NOMO-1 treated with dmso at 0.1 percent for 144 hours (cell line): Measurements from ENCODE around the gene TBC1D22A.
"Not testable (repeated sequence)": the region's sequence is repeated elsewhere in the genome, so short reads cannot be mapped to it uniquely, and the experiment has no call there.

ENCODE experiments used
- DNase-seq: peaks from one replicate; lab custom pipeline; 2025; ENCODE audit not compliant: unreplicated experiment; lab: John Stamatoyannopoulos, UW

TBC1D22A gene

DNA sequence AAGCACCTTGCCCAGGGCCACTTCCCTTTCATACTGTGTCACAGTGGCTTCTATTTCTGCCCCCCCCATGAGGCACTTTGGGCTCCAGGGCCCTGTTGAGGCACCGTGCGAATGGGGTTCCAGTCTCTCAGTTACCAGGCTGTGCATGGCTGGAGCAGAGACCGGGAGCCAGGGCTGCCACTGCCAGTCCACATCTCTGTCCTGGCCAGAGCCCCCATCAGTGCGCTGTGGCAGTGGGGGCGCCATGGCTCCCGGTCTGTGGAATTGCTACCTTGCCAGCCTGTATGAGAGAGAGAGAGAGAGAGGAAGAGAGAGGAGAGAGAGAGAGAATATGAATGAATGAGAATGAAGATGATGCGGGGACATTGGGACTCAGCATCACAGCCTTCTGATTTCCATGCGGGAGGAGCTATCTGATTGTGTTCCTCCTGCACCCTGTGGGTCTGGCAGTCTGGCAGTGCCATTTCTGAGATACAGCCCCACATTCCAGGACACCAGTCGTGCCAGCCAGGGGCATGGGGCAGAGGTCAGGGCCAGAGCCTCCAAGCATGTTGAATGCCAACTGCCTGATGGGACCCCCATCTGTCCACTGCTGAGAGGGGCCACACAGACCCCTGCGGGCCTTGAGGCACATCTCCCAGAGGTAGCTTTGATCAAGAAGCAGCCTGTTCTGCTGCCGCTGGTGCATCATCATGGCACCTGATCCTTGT is 279.8 kb downstream of the TBC1D22A start:
- DNase-seq = no peak

DNA sequence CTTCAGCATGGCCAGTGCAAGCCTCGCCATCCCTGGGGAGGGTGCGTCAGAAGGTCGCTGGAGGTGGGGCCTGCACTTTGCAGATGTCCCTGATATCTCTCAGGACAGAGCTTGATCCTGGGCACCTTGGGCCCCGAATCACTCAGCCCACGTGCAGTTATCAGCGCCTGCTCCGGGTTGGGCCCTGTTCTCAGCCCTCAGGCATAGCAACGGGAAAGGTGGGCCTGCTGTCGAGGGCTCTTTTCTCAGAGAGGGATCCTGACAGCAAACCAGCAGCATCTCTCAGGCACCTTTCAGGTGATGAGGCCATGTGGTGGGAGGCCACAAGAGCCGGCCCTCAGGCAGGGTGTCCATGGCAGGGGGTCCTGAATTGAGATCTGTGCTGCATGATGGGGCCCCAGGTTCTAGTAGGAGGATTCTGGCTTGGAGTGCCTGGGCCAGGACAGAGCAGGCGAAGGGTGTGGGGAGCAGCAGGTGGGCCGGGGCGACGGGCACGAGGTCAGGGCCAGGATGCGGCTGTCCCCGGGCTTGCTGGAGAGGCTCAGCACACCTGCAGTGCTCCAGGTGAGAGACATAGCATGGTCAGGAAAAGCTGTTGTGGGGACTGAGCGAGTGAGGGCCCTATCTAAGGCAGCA is 280.5 kb downstream of the TBC1D22A start:
- no peak for DNase-seq

- DNase-seq = peak; percentile 51
These were observed 281.6 kb downstream of the TBC1D22A start for GRCh38 chr22:47043835-47044721.

DNA sequence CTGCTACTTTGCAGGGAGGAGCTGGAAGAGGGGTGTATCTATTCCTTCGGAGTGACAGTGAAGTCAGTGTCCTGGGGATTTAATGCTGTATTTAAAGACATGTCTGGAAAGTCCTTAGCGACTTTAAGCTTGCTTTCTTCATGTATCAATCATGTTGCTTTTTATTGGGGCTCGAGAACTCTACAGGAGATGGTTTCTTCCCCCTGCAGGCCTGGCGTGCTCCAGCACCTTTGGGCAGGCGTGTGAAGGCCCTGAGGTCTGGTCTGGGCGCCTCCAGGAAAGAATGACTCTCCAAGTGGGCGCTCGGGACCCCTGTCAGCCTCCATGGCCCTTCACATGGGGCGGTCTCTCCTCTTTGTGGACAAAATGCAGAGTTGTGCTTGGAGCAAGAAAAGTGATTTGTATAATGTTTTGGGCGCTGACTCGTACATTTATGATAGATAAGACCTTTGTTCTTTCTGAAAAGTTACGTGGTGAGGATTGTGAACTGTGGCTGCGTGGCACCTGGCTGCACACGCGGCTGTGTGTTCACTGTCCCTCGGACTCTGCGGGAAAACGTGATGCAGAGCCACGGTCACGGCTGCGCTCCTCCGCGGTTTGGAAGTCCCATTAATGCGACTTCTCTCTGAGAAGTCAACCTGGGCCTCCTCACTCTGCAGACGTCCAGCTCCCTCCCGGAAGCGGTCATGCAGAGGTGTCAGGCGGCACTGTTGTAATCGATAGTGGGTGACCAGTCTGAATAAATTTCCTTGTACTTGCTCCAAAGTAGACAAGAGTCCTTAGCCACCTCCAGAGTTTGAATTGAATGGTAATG is 282.5 kb downstream of the TBC1D22A start:
- no peak for DNase-seq

- no peak for DNase-seq
These were observed 283.4 kb downstream of the TBC1D22A start for GRCh38 chr22:47045691-47046410.

DNA sequence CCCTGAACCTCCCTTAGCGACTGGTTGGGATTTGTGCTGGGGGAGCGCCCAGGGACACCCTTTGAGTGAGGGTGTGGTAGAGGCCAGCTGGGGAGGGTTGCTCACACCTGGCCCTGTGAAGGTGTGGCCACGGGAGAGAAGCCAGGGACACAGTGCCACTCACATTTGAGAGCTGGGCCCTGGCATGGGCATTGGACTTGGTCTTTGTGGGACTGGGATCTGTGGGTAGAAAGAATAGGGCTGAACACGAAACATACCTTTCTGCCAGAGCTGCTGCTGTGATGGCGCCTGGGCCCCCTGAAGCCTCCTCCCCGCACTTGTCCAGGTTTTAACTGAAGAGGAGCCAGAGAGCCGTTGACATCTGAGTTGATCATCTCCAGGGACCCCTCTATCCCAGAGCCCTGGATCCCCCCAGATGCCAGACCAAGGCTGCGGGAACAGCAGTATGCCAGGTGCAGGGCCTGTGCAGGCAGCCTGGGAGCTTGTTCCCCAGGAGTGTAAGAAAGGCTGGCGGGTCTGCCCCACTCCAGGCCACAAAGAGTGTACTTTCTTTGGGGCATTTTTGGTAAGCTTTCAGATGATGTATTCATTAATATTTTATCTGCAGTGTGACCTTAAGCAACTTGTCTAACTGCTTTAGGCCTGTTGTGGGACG is 284.1 kb downstream of the TBC1D22A start:
- DNase-seq = no peak

DNA sequence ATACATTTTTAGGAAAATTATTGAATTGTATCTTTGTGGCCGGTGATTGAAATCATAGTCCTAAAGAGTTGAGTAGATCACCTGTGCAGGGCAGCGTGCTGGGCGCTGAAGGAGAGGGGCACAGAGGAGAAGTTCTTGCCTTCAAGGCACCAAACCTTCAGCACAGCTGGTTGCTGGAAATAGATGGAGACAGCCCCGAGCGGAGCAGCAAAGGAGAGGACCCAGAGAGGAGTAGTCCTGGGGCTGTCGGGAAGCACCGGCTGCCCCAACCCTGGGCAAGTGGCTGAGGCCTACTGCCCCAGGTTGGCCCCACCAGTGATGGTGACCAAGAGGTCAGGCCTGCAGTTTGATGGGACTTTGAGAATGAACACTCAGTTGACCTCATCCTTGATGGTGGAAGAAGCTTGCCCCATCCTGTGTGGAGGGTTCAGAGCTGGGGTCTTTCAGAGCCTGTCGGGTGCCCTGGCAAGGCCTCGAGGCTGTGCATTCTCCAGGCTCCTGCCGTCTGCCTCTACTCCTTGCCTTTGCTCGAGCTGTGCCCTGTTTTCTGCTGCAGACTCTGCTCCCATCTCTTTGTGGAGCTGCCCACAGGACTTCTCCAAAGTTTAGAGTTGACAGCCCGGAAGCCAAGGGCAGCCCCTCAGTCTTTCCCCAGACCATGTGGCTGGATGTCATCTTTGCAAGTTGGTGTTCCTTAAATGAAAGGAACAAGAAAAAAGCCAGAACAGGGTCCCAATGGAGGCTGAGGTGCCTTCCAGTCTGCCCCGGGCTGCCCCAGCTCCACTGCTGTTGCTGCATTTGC is 285.1 kb downstream of the TBC1D22A start:
- no peak for DNase-seq

DNA sequence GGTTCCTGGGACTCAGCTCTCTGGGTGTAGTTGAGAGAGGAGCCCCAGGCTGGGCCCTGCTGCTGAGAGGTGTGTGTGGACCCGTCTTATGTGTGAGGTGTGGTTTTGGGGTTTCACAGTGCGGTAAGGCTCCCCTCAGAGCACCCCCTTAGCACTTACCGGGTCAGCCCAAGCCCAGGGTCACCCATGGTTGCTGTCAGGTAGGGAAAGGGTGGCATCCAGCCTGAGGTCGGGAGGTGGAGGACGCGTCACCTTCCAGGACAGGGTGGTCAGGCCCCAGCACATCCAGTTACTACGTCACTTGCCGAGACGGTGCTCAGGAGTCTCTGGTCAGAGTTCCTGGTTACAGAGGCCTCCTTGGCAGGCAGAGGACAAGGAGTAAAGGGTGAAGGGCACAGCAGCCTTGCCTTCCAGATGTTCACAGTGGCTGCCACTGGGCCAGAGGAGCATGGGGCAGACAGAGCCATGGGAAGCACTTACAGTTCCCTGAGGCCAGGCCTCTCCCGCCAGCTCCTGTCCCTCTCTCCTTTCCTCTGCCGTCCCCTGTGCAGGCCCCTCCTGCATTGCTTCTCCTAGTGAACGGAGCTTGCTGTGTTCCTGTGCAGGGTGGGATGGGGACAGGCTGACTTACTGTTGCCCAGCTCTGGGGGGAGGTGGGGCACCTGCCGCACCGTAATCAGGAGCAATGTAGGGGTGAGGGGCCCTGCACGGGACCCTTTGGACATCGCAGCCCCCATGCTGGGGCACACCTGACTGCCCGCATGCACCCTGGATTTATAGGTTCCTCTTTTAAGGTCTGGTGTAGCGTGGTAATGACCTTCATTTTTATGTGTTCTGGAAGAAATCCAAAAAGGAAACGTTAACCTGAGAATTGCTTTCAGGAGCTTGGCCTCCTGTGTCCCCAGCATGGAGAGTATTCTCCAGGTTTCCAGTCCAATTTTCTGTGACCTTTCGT is 285.9 kb downstream of the TBC1D22A start:
- DNase-seq = no peak

- no peak for DNase-seq
These were observed 286.7 kb downstream of the TBC1D22A start for GRCh38 chr22:47049078-47049624.

DNA sequence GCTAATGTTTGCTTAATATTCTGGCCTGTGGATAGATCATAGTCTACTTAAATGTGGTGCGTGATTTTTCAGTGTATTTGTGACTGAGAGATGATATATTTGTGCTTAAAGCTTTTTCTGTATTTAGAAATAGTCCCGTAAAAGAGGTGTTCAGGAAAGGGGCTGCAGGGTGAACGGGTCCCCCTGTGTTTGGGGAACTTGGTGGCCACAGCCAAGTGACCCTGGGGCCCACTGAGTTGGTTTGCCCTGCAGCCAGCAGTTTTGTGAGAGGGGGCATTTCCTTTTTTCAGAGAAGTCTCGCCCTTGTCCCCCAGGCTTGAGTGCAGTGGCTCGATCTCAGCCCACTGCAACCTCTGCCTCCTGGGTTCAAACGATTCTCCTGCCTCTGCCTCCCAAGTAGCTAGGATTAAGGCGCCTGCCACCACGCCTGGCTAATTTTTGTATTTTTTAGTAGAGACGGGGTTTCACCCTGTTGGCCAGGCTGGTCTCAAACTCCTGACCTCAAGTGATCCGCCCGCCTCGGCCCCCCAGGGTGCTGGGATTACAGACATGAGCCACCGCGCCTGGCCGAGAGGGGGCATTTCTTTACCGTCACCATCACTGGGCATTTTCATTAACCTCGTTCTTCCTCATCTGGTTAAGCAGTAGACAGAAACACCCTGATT is 287.4 kb downstream of the TBC1D22A start:
- DNase-seq = not testable (repeated sequence)

DNA sequence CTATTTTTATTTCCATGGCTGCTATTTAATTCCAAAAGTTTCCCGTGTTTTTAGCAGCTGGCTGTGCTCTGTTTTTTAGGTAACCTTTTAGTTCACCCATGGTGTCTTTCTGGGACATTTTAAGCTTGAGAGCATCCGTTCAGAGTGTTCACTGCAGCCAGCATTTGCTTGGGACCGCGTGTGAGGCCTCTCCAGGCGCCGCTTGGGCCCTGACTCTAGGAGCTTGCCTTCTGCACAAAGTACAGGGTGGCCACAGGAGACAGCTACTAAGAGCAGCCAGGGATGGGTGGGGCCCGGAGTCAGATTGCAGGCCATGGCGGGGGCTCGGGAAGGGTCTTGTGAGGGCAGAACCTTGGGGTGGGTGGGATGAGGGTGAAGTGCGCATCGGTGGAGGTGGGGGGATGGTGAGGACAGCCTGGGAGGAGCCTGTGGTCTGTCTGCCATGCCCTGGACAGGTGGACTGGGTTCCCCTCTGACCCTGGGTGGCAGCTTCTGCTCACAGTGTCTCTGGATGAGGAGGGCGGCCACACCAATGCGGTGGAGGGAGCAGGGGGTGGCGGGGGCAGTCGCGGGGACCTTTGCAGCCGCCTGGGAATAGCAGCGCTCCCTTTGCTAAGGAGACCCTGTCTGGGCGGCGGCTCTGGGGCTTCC is 288.1 kb downstream of the TBC1D22A start:
- DNase-seq = no peak

GRCh38 chr22:47051441-47052071 is 289.1 kb downstream of the TBC1D22A start:
- no peak for DNase-seq

GRCh38 chr22:47052236-47053012 is 290.0 kb downstream of the TBC1D22A start:
- no peak for DNase-seq

DNA sequence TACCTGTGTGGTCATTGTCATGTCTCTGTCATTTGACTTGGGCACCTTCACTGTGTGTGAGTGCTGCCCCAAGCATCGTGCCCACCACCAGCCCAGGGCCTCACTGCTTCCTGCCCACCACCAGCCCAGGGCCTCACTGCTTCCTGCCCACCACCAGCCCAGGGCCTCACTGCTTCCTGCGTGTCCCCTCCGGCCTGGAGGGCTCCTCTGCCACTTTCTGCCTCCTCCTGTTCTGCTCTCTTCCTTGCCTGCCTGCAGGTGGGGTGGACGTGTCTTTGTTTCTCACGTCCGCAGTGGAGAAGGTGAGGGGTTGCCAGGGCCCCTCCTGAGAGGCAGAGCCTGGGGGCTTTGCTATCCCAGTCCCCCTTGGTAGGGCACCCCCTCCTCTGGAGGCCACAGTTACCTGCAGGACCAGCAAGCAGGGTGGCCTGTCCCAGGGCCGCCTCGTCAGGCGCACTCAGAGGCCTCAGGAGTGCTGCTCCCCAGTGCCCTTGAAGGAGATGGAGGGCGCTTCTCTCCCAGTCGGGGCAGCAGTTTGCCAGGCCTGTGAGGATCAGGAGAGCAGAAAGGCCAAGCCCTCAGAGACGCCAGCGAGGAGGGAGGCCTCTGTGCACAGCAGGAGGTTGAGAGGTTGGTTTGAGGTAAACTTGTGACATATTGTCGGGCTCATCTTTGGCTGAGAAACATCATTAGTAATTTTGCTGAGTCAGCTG is 290.7 kb downstream of the TBC1D22A start:
- no peak for DNase-seq

GRCh38 chr22:47053726-47054141 is 291.3 kb downstream of the TBC1D22A start:
- DNase-seq = no peak
